Medulla oblongata (tissue), 1 donor: ENCODE results near the gene GMPR2.

Source experiments
- DNase-seq: peaks from one replicate; pipeline ENCODE4 v3.0.0-alpha.2; 2015; ENCODE audit errors: extremely low spot score

Gene GMPR2

DNA sequence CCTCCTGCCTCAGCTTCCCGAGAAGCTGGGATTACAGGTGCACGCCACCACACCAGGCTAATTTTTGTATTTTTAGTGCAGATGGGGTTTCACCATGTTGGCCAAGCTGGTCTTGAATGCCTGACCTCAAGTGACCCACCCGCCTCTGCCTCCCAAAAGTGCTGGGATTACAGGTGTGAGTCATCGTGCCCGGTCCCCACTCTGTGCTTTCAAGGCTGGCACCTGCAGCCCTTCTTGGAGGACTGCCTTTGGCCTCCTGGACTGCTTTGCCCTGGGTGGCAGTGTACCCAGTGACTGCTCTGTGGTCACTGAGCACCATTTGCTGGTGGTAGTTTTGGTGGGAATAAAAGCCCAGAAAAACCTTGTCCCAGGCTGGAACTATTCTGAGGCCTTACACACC lies 54.3 kb downstream of the GMPR2 start:
- DNase-seq: no peak
